ENCODE results near the gene CAPZB. TPM values are rescaled to one million over a fixed set of nuclear protein-coding genes. Genes with fewer than 3 reads are reported as not detected.

The CAPZB gene
- total and polyA plus RNA-seq, 7 donors, result 128 to 454 (median 214) TPM

DNA sequence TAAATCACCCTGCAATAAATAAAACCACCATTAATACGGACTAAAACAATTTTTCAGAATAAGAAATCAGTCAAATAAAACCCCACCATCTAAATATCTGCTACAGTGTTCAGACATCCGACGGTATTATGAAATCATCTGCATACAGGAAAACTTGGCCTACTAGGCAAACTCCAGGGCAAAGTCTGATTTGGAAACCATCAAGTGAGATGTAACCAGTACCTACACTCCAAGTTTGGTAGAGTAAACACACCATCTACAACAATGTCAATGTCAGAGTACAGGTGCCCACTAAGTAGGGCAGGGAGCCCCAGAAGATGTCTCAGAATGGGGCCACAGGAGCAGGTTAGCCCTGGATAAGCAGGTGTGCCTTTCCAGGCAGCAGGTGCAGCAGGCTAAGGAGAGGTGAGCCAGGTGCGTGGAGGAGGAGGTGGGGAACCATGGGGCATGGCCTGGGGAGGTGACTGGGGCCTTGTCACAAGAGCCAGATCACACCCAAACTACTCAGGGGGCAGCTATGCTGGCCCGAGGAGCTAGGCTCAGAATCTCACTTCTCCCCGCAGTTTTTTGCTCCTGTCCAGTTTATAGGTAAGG is 59.6 kb downstream of the CAPZB start:
- intact Hi-C loops (cut with DNase I), result loop anchor here (5.0 kb wide), 1 partner anchor 177 kb away; no protein-coding TSS in a partner anchor
- DNase-seq, result no peak
- 28 to 68% methylated on average over 6 of the region's 6 CpGs for WGBS, 2 donors
- H3K36me3 ChIP-seq, result no peaks in the 10 kb centered on the region
- no peaks in the 10 kb centered on the region for H3K9me3 ChIP-seq
- peak overlapping the region; percentile 85 to 98 (median 91) for H3K27ac ChIP-seq
- peaks cover 0 to 100% (median 99%) of the 10 kb centered on the region in 4 donors for H3K4me1 ChIP-seq
- no peaks in the 10 kb centered on the region for H3K27me3 ChIP-seq
- TF ChIP-seq POLR2A (IDR thresholded peaks at IDR 0.05) (no peak), POLR2AphosphoS5 (IDR thresholded peaks at IDR 0.05) (no peak), EP300 (IDR thresholded peaks at IDR 0.05) (no peak)
- TF ChIP-seq, protein P1, sequence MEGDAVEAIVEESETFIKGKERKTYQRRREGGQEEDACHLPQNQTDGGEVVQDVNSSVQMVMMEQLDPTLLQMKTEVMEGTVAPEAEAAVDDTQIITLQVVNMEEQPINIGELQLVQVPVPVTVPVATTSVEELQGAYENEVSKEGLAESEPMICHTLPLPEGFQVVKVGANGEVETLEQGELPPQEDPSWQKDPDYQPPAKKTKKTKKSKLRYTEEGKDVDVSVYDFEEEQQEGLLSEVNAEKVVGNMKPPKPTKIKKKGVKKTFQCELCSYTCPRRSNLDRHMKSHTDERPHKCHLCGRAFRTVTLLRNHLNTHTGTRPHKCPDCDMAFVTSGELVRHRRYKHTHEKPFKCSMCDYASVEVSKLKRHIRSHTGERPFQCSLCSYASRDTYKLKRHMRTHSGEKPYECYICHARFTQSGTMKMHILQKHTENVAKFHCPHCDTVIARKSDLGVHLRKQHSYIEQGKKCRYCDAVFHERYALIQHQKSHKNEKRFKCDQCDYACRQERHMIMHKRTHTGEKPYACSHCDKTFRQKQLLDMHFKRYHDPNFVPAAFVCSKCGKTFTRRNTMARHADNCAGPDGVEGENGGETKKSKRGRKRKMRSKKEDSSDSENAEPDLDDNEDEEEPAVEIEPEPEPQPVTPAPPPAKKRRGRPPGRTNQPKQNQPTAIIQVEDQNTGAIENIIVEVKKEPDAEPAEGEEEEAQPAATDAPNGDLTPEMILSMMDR (IDR thresholded peaks at IDR 0.05), result no peak
- H3K4me3 ChIP-seq, result no peak overlapping the region

DNA sequence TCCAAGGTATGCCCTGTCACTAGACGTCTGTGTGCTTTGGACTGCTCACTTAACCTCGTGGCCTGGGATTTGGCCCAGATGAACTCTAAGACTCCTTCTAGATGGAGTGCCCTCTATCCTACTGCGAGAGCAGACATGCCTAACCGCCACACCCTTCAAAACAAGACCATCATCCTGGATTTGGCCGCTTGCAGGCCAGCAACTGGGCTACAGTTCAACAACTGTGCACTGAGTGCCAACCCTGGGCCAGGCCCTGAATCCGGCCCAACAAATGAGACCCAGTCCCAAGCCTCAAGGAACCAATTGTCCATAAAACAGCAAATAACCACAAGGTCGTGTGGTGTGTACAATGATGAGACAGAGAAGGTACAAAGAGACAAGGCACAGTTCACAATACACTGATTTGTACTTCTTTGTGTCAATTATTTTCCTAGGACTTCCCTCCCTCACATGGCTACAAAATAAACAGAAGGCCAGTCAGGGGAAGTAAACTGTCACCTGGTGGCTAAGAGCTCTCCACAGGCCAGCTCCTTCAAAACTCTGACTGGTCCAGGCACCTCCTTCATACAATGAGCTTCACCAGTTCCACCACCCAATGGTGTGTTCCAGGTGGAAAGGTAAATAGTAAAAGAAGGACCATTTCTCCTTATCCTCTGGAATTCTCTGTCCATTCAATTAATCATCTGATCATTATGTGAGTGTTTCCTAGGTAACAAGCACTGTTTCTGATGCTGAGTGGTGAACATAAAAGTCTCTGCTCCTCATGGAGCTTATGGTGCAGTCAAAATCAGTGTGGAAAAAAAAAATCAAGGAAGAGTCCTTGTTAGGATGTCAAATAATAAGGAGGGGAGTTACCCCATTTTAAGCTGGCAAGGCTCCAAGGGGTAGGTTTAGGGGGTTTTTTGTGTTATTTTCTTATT is 60.4 kb downstream of the CAPZB start:
- H3K9me3 ChIP-seq, result no peaks in the 10 kb centered on the region
- TF ChIP-seq POLR2AphosphoS5 (IDR thresholded peaks at IDR 0.05) (no peak), EP300 (IDR thresholded peaks at IDR 0.05) (no peak), POLR2A (IDR thresholded peaks at IDR 0.05) (no peak)
- TF ChIP-seq, protein P1 (IDR thresholded peaks at IDR 0.05), result no peak
- H3K27me3 ChIP-seq, result no peaks in the 10 kb centered on the region
- intact Hi-C loops (cut with DNase I), result loop anchor here (5.0 kb wide), 1 partner anchor 177 kb away; no protein-coding TSS in a partner anchor
- peaks cover 0 to 100% (median 98%) of the 10 kb centered on the region in 4 donors for H3K4me1 ChIP-seq
- H3K36me3 ChIP-seq, result no peaks in the 10 kb centered on the region
- peak overlapping the region; percentile 85 to 98 (median 91) for H3K27ac ChIP-seq
- 49 to 81% methylated on average over 7 of the region's 7 CpGs for WGBS, 2 donors
- H3K4me3 ChIP-seq, result no peak overlapping the region
- DNase-seq, result no peak

DNA sequence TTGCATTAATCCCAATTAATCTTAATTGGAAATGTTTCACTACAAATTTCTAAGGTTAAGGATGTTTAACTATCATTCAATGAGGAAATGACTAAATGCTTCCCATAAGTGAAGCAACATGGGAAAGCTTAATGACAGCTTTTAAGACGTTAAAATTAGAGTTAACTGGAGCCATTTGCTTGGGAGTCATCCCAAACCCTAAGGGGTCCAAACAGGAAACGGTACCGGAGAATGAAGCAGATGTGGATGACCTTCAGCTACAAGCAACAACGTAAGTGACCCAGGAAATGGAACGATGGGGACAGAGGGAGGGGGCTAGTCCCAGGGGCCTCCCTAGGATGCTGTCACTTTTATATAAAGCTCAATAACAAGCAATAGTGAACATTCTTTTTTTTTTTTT is 62.2 kb downstream of the CAPZB start:
- intact Hi-C loops (cut with DNase I), result no loop called here
- H3K4me1 ChIP-seq, result peaks cover 0 to 100% (median 96%) of the 10 kb centered on the region in 4 donors
- DNase-seq, result no peak
- H3K9me3 ChIP-seq, result no peaks in the 10 kb centered on the region
- no peak overlapping the region for H3K4me3 ChIP-seq
- WGBS, 2 donors, result 68 to 79% methylated on average over 5 of the region's 5 CpGs
- TF ChIP-seq POLR2AphosphoS5 (IDR thresholded peaks at IDR 0.05) (peak in 1 of 4 donors; percentile 37), POLR2A (IDR thresholded peaks at IDR 0.05) (no peak)
- H3K27me3 ChIP-seq, result no peaks in the 10 kb centered on the region
- H3K27ac ChIP-seq, result peak overlapping the region; percentile 85 to 98 (median 91)
- H3K36me3 ChIP-seq, result peaks cover 0 to 12% (median 6%) of the 10 kb centered on the region in 4 donors

DNA sequence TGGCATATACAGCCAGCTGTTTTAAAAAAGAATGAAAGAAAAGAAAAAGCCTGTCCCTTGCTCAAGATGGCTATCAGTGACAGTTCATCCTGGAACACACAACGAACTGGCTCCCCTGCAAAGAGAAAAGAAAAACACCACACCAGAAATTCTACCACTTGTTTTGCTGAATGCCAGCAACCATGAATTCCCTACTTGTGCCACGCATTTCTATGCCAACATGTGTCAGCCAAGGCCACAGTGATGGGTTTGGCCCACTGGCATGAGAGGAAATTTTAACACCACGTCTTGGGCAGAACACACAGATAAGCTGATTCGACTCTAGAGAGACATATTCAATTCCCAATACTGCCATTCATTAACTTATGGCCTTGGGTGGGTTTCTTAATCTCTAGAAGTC is 64.0 kb downstream of the CAPZB start:
- no peak for TF ChIP-seq POLR2A (IDR thresholded peaks at IDR 0.05)
- TF ChIP-seq, protein P1 (IDR thresholded peaks at IDR 0.05), result no peak
- Histone ChIP-seq H3K9me3 (no peaks in the 10 kb centered on the region), H3K4me1 (peaks cover 0 to 100% (median 96%) of the 10 kb centered on the region in 4 donors), H3K4me3 (no peak overlapping the region), H3K36me3 (peaks cover 0 to 12% (median 6%) of the 10 kb centered on the region in 4 donors), H3K27me3 (no peaks in the 10 kb centered on the region), H3K27ac (peak overlapping the region; percentile 85 to 98 (median 91))
- intact Hi-C loops (cut with DNase I), result no loop called here
- 83 to 89% methylated on average over 4 of the region's 4 CpGs for WGBS, 2 donors
- no peak for DNase-seq

DNA sequence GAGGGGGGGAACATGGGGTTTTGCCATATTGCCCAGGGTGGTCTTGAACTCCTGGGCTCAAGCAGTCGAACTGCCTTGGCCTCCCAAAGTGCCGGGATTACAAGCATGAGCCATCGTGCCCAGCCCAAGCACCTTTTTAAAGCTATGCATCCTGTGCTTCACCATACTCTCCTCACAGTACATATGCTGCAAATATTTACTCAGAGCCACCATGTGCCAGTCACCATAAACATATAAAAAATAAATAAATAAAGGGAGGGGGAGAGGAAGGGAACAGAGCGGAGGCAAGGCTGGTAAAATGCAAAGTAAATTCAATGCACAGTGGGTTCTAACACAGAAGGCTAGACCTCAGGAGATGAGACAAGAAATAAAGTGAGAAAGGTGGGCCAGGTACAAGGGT is 64.7 kb downstream of the CAPZB start:
- H3K27ac ChIP-seq, result peak overlapping the region; percentile 85 to 98 (median 91)
- 70 to 85% methylated on average over 4 of the region's 4 CpGs for WGBS, 2 donors
- peaks cover 0 to 12% (median 6%) of the 10 kb centered on the region in 4 donors for H3K36me3 ChIP-seq
- H3K27me3 ChIP-seq, result no peaks in the 10 kb centered on the region
- TF ChIP-seq, protein P1 (IDR thresholded peaks at IDR 0.05), result no peak
- TF ChIP-seq EP300 (IDR thresholded peaks at IDR 0.05) (no peak), POLR2AphosphoS5 (IDR thresholded peaks at IDR 0.05) (no peak), POLR2A (IDR thresholded peaks at IDR 0.05) (no peak)
- intact Hi-C loops (cut with DNase I), result no loop called here
- no peak for DNase-seq
- no peaks in the 10 kb centered on the region for H3K9me3 ChIP-seq
- H3K4me3 ChIP-seq, result no peak overlapping the region
- peaks cover 0 to 100% (median 96%) of the 10 kb centered on the region in 4 donors for H3K4me1 ChIP-seq

Measured in sigmoid colon (tissue), 7 donors.